HepG2 (cell line): ENCODE measurements around the gene HCFC1. TPM values are rescaled to one million over a fixed set of nuclear protein-coding genes. Genes with fewer than 3 reads are reported as not detected.

Source experiments
- CREB1 ChIP-seq, 2 experiments: fragments of 450-650 bp in 1 of 2; IDR thresholded peaks; 2 replicates each; pipeline ENCODE4 v1.6.1; 2016 to 2017; ENCODE audit warnings: control low read depth in 1 of 2, mild to moderate bottlenecking in 1 of 2, missing compliant biosample characterization in 1 of 2, missing genetic modification characterization in 1 of 2
- IRF2 ChIP-seq: IDR thresholded peaks from 2 replicates; pipeline ENCODE4 v1.6.1; 2018; ENCODE audit warnings: missing genetic modification reagents, missing compliant biosample characterization
- MED8 ChIP-seq: sonication (generic); formaldehyde crosslinking; IDR thresholded peaks from 2 replicates; pipeline ENCODE4 v1.8.1; 2023; ENCODE audit warnings: mild to moderate bottlenecking, missing genetic modification reagents; ENCODE audit not compliant: insufficient replicate concordance
- NCOA5 ChIP-seq: sonication (generic); formaldehyde crosslinking; IDR thresholded peaks from 2 replicates; pipeline ENCODE4 v1.4.0; 2020; ENCODE audit warnings: missing genetic modification reagents
- NONO ChIP-seq, 2 experiments: fragments of 450-650 bp in 1 of 2; sonication (generic) in 1 of 2; formaldehyde crosslinking in 1 of 2; IDR thresholded peaks in 1 of 2; conservative IDR thresholded peaks in 1 of 2; 2 replicates each; pipeline versions ENCODE4 v1.6.1 to v1.8.0; 2017 to 2022; ENCODE audit warnings: mild to moderate bottlenecking in 1 of 2, missing genetic modification reagents in 1 of 2, moderate library complexity in 1 of 2
- PATZ1 ChIP-seq: sonication (generic); formaldehyde crosslinking; IDR thresholded peaks from 2 replicates; pipeline ENCODE4 v1.4.0; 2020; ENCODE audit warnings: missing genetic modification reagents
- SAFB2 ChIP-seq: sonication (generic); formaldehyde crosslinking; IDR thresholded peaks from 2 replicates; pipeline ENCODE4 v1.5.1; 2020; ENCODE audit warnings: missing genetic modification reagents, low read depth, mild to moderate bottlenecking, borderline replicate concordance
- ZNF234 ChIP-seq: sonication (generic); formaldehyde crosslinking; conservative IDR thresholded peaks from 2 replicates; pipeline ENCODE4 v1.5.1; 2020; ENCODE audit warnings: mild to moderate bottlenecking, missing genetic modification reagents
- ZNF24 ChIP-seq: fragments of 450-650 bp; IDR thresholded peaks from 2 replicates; pipeline ENCODE4 v1.6.1; 2017; ENCODE audit warnings: antibody characterized with exemption, mild to moderate bottlenecking
- ZNF33B ChIP-seq: sonication (generic); formaldehyde crosslinking; IDR thresholded peaks from 2 replicates; pipeline ENCODE4 v1.5.1; 2020; ENCODE audit warnings: mild to moderate bottlenecking, missing genetic modification reagents
- ZNF530 ChIP-seq: sonication (generic); formaldehyde crosslinking; IDR thresholded peaks from 2 replicates; pipeline ENCODE4 v1.5.0; 2020; ENCODE audit warnings: low read depth, mild to moderate bottlenecking, missing genetic modification reagents
- ZNF773 ChIP-seq: sonication (generic); formaldehyde crosslinking; IDR thresholded peaks from 2 replicates; pipeline ENCODE4 v1.4.0; 2020; ENCODE audit warnings: missing genetic modification reagents, borderline replicate concordance
- polyA plus RNA-seq, 8 experiments: library from polyadenylated mRNA; depleted of rRNA in 3 of 8; stranded (reverse) in 7 of 8; unstranded in 1 of 8; fragments of >200 nt; fragmentation: Illumina TruSeq in 4 of 8; extraction: Trizol in 4 of 8; gene quantifications; 2 replicates each; pipeline versions ENCODE4 v1.2.1 to v1.2.3, GENCODE V29; 2011 to 2016; ENCODE audit warnings: low read depth in 4 of 8, missing spikeins in 1 of 8, mixed read lengths in 1 of 8; ENCODE audit not compliant: insufficient read depth in 1 of 8
- total RNA-seq, 5 experiments: library from RNA; depleted of rRNA; stranded (reverse); fragments of >200 nt; fragmentation: Illumina TruSeq; extraction: Trizol; gene quantifications; 2 replicates each; pipeline ENCODE4 v1.2.3, GENCODE V29; 2016; ENCODE audit warnings: low read depth in 1 of 5
- TF ChIP-seq, protein P1 (sequence below): sonication (generic); formaldehyde crosslinking; IDR thresholded peaks from 2 replicates; pipeline ENCODE4 v1.5.0; 2020; ENCODE audit warnings: mild to moderate bottlenecking, missing genetic modification reagents, borderline replicate concordance
- TF ChIP-seq, protein P2 (sequence below): sonication (generic); formaldehyde crosslinking; IDR thresholded peaks from 2 replicates; pipeline ENCODE4 v1.4.0; 2020; ENCODE audit warnings: mild to moderate bottlenecking, missing genetic modification reagents
- TF ChIP-seq, protein P3 (sequence below): sonication (generic); formaldehyde crosslinking; IDR thresholded peaks from 2 replicates; pipeline ENCODE4 v1.4.0; 2020; ENCODE audit warnings: missing genetic modification reagents

The HCFC1 gene
- total and polyA plus RNA-seq, 2 of the 13 experiments (the other 11 are each of a cell fraction or from before 2014, with no cell fraction given): 5.8 to 17.8 TPM

DNA sequence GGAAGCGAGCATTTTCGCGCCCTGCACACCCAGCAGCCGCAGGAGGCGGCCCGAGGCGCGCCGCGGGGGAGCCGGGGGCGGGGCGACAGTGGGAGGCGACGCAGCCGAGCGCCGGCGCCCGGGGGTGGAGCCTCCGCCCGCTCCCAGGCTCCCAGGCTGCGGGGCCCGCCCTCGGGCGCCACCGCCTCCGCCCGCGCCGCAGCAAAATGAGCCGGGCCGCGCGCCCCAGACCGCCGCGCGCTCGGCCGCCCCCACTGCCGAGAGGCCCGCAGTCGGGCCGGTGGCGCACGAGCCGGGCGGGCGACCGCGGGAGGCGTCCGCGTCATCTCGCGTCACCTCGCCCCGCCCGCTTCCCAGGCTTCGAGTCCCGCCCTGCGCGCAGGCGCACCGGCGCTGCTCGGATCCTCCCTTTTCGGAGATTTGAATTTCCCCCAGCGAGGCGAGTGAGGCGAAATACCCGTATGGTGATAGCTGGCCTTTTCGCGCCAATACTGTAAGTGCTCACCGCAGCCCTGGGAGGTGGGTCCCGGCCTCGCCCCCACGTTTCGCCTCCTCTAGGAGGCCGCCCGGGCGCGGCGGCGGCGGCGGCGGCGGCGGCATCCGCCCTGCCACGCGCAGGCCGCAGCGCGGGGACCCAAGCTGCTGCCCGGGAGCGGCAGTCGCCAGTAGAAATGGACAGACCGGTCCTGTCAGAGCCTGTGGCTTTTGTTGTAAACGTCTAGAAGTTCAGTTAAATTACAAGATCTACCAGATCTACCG is 929 bp upstream of the HCFC1 start, which contains the start of gene TMEM187 (continued):
- TF ChIP-seq, protein P1, sequence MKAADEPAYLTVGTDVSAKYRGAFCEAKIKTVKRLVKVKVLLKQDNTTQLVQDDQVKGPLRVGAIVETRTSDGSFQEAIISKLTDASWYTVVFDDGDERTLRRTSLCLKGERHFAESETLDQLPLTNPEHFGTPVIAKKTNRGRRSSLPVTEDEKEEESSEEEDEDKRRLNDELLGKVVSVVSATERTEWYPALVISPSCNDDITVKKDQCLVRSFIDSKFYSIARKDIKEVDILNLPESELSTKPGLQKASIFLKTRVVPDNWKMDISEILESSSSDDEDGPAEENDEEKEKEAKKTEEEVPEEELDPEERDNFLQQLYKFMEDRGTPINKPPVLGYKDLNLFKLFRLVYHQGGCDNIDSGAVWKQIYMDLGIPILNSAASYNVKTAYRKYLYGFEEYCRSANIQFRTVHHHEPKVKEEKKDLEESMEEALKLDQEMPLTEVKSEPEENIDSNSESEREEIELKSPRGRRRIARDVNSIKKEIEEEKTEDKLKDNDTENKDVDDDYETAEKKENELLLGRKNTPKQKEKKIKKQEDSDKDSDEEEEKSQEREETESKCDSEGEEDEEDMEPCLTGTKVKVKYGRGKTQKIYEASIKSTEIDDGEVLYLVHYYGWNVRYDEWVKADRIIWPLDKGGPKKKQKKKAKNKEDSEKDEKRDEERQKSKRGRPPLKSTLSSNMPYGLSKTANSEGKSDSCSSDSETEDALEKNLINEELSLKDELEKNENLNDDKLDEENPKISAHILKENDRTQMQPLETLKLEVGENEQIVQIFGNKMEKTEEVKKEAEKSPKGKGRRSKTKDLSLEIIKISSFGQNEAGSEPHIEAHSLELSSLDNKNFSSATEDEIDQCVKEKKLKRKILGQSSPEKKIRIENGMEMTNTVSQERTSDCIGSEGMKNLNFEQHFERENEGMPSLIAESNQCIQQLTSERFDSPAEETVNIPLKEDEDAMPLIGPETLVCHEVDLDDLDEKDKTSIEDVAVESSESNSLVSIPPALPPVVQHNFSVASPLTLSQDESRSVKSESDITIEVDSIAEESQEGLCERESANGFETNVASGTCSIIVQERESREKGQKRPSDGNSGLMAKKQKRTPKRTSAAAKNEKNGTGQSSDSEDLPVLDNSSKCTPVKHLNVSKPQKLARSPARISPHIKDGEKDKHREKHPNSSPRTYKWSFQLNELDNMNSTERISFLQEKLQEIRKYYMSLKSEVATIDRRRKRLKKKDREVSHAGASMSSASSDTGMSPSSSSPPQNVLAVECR (CRISPR knock-in tag): no peak
- TF ChIP-seq ZNF33B (CRISPR knock-in tag): no peak
- TF ChIP-seq ZNF24: no peak
- 0 out of 2 replicates have a peak, but pooled peaks have one; percentile 23 for TF ChIP-seq PATZ1 (CRISPR knock-in tag)
- TF ChIP-seq SAFB2 (CRISPR knock-in tag): no peak
- no peak for TF ChIP-seq ZNF530 (CRISPR knock-in tag)
- TF ChIP-seq MED8: no peak
- TF ChIP-seq ZNF773: no peak
- no peak for TF ChIP-seq ZNF234 (CRISPR knock-in tag)
- TF ChIP-seq, protein P2, sequence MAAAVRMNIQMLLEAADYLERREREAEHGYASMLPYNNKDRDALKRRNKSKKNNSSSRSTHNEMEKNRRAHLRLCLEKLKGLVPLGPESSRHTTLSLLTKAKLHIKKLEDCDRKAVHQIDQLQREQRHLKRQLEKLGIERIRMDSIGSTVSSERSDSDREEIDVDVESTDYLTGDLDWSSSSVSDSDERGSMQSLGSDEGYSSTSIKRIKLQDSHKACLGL (CRISPR knock-in tag): no peak
- TF ChIP-seq NCOA5 (CRISPR knock-in tag): no peak
- TF ChIP-seq IRF2 (CRISPR knock-in tag): no peak
- peak; percentile 80; the same call in 1 of the 2 replicates for TF ChIP-seq CREB1 (IDR thresholded peaks at IDR 0.05)
- no peak for TF ChIP-seq CREB1 (CRISPR knock-in tag; IDR thresholded peaks at IDR 0.05)
- no peak for TF ChIP-seq NONO (IDR thresholded peaks at IDR 0.05)
- no peak for TF ChIP-seq NONO (CRISPR knock-in tag; conservative IDR thresholded peaks at IDR 0.05)
- TF ChIP-seq, protein P3, sequence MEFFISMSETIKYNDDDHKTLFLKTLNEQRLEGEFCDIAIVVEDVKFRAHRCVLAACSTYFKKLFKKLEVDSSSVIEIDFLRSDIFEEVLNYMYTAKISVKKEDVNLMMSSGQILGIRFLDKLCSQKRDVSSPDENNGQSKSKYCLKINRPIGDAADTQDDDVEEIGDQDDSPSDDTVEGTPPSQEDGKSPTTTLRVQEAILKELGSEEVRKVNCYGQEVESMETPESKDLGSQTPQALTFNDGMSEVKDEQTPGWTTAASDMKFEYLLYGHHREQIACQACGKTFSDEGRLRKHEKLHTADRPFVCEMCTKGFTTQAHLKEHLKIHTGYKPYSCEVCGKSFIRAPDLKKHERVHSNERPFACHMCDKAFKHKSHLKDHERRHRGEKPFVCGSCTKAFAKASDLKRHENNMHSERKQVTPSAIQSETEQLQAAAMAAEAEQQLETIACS (CRISPR knock-in tag): no peak
